HG03565 (cell line): ENCODE measurements around the gene MCM7.
A peak's percentile ranks its signal among the peaks of the same experiment; 100 is the strongest.

Source experiments
- ATAC-seq: cut with Tn5 transposase; IDR thresholded peaks from one replicate; pipeline ENCODE4 v1.9.1; 2021; ENCODE audit warnings: mild to moderate bottlenecking, moderate library complexity; ENCODE audit not compliant: unreplicated experiment

Gene MCM7

GRCh38 chr7:100124301-100125230 is 23.4 kb upstream of the MCM7 start:
- no peak for ATAC-seq

- ATAC-seq, result no peak
These were observed 21.4 kb upstream of the MCM7 start for GRCh38 chr7:100122568-100122967.

DNA sequence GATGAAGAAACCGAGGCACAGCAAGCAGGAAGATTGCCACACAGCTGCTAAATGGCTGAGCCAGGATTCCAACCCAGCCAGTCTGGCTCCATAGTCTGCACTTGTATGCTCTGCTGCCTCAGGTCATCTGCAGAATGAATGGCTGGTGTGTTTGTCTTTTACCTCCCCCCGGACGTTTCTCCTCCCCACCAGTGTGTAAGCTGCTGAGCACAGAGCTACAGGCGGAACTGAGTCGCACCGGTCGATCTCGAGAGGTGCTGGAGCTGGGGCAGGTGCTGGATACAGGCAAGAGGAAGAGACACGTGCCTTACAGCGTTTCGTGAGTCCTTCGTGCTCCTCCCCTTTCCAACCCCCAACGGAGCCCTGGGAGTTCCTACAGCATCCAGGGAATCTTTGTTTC is 20.9 kb upstream of the MCM7 start:
- no peak for ATAC-seq

DNA sequence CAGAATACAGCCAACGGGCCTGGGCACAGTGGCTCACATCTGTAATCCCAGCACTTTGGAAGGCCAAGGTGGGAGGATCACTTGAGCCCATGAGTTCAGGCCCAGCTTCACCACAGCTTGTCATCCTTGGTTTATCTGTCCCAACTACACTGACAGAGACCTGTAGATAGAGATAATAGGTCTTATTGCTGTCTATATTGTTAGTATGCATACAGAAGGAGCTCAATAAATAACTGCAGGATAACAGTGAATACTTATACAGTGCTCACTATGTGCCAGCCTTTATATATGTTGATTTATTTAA is 19.5 kb upstream of the MCM7 start:
- ATAC-seq, result no peak

GRCh38 chr7:100119970-100120732 is 19.0 kb upstream of the MCM7 start:
- ATAC-seq, result peak; percentile 18

DNA sequence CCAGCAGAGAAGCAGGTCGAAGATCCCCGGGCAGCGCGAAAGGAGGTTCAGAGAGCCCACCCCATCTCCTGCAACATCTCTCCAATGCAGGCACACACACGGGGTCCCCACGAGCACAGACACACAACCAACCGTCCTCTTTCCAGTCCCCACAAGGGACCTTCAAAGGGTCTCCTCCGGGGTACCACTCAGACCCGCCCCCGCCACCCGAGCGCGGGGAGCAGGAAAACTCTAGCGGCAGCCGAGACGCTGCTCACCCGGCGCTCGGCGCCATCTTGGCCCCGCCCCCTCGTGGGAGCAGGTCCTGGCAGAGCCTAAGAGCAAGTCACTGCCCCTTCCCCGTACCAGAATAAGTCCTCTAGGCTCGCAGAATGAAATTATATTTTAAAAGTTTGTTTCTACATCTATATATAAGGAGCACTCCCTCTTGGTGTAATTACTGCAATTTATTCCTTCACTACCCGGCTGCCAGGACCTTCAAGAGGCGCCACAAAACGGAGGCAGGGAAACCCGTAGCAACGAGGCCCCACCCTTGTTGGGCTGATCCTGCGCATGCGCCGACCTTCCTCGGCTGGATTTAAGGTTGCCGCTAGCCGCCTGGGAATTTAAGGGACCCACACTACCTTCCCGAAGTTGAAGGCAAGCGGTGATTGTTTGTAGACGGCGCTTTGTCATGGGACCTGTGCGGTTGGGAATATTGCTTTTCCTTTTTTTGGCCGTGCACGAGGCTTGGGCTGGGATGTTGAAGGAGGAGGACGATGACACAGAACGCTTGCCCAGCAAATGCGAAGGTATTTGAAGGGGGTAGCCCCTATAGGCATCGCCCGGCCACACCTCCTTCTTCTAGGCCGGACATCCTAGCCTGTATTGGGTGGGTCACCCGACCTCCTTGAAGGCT is 18.1 kb upstream of the MCM7 start, which contains the start of the genes CNPY4 and TAF6:
Gene CNPY4 (plus strand): TSS at position 563 of the 898 bp plus-strand sequence. CDS start 111 bp downstream, at position 674.
Gene TAF6 (minus strand): TSS at position 287 of the 898 bp plus-strand sequence. CDS start 5,149 bp downstream, outside the sequence.
- peak; percentile 56 for ATAC-seq

DNA sequence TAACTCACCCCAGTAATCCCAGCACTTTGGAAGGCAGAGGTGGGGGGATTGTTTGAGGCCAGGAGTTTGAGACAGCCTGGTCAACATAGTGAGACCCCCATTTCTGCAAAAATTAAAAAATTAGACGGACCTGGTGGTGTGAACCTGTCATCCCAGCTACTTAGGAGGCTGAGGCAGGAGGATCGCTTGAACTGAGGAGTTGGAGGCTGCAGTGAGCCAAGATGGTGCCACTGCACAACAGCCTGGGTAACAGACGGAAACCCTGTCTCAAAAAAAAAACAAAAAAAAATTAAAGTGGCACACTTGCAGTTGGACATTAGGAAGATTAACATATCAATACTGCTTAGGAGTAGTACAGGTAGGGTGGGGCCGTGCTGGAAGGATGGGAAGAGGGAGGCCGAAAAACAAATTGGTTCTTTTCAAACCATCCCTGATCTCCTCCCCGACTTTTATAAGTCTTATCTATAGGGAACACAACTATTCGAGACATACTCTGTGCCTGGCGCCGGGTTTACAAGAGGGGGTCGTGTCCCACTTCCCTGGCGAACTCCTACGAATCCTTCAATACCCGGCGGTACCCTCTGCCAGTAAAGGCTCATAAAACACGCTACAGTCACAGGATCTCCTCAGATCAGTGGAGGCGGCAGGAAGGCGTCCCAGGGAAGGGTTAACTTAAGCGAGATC is 17.3 kb upstream of the MCM7 start:
- no peak for ATAC-seq

DNA sequence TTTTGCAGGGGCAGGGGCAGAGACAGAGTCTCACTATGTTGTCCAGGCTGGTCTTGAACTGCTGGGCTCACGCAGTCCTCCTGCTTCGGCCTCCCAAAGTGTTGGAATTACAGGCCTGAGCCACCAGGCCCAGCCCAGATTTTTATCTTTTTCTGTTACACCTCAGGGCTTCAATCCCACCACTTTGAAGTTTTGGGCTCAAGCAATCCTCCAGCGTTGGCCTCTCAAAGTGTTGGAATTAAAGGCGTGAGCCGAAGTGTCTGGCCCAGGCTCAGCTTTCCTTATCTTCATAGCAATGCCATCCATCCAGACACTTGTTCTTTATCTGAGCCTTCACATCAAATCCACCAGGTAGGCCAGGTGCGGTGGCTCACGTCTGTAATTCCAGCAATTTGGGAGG is 13.8 kb upstream of the MCM7 start:
- ATAC-seq, result no peak

GRCh38 chr7:100111914-100112313 is 10.7 kb upstream of the MCM7 start:
- no peak for ATAC-seq

DNA sequence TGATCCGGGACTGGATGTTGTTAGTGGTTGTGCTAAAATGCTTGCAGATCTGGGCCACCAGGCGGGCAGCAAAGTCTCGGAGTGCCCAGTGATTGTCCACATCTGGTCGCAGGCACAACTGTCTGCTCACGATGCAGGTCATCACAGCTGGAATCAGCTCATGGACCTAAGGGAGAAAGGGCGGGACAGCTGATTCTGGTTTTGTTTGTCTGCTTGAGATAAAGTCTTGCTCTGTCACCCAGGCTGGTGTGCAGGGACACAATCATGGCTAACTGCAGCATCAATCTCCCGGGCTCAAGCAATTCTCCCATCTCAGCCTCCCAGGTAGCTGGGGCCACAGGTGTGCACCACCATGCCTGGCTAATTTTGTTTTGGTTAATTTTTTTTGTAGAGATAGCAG is 10.0 kb upstream of the MCM7 start:
- ATAC-seq, result no peak

DNA sequence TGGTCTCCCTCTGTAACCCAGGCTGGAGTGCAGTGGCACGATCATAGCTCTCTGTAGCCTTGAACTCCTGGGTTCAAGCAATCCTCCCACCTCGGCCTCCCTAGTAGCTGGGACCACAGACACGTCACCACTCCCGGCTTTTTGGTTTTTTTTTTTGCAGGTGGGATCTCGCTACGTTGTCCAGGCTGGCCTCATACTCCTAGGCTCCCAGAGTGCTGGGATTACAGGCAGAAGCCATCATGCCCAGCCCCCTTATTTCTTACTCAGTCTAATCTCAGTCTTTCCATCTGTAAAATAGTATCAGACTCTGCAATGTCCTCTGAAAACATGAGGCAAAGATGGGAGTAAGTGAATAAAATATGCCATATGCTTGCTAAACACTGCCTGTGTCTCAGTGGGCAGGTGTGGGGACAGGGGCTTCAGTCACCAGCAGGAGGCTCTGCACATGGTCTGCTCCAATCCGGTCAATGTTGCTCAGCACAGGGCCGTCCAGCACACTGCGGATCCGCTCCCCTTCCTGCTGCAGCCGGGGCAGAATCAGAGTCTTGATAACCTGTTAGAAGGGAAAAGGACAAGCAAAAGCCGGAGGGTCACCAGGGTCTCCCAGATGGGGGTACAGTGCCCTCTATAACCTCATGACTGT is 8.4 kb upstream of the MCM7 start:
- ATAC-seq, result no peak

GRCh38 chr7:100107890-100108289 is 6.7 kb upstream of the MCM7 start:
- ATAC-seq, result no peak

DNA sequence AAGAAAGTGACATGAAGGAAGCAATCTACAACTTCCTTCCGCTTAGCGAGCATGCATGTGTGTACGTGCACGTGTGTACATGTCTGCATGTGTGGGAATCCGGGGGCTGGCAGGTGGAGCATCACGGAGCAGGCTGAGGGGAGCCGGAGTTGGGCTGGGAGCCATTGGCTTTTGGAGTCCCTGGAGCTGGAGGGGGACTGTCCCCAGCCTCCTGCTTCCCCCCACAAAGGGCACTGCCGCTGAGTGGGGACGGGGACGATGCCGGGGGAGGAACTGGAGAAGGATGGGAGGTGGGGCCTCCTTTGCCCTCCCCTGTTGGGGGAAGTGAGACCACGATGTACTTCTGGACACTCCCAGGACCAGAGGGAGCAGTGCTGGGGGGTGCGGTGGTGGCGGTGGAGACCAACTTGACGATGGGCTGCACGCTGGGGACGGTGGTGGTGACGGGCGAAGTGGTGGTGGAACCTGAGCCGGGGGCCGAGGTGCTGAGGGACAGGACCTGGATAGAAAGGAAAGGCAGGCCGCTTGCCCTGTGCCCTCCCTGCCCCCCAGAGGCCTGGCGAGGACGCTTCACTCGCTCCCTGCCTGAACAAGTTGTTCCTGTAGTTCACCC is 6.0 kb upstream of the MCM7 start:
- ATAC-seq, result no peak

DNA sequence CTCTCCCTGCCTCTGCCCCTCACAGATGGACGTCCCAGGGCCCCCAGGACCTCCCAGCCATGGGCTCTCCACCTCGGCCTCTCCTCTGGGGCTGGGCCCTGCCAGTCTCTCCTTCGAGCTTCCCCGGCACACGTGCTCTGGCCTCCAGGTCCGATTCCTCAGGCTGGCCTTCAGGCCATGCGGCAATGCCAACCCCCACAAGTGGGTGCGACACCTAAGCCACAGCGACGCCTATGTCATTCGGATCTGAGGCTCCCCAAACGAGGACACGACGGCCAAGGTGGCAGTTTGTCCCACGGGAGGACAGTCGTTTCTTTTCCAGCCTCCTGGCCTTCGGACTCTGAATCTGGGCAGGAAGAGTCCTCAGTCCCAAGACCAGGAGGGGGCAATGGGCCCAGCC is 5.4 kb upstream of the MCM7 start:
- no peak for ATAC-seq

- ATAC-seq, result no peak
These were observed 4.3 kb upstream of the MCM7 start for GRCh38 chr7:100105534-100105933.

GRCh38 chr7:100102950-100103840 is 2.0 kb upstream of the MCM7 start:
- ATAC-seq, result no peak

DNA sequence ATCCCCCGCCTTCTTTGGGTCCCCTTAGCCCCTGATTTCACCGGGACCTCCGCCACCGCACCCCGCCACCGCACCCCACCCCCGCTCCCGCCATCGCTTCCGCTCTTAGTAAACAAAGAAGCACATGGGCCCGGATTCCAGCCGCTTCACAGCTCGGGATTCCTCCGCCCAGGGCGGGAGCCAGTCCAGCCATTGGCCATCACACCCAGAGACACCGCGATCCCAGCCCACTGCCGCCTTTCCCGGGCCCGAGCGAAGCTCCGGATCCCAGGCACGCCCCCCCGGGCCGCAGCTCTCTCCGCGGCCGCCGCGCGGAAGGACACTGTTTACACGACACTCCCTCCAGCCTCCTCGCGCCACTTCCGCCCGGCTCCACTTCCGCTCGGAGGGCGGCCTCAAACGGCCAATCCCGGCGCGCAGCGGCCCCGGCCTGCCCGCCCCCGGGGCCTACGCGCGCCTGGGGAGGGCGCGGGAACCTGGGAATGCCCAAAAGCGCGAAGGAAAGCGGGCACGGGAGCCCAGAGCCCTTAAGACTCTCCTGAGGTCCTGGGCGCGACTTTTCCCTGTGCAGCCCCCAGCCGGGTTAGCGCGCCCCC is 679 bp downstream of the MCM7 start:
- ATAC-seq, result peak; percentile 55

DNA sequence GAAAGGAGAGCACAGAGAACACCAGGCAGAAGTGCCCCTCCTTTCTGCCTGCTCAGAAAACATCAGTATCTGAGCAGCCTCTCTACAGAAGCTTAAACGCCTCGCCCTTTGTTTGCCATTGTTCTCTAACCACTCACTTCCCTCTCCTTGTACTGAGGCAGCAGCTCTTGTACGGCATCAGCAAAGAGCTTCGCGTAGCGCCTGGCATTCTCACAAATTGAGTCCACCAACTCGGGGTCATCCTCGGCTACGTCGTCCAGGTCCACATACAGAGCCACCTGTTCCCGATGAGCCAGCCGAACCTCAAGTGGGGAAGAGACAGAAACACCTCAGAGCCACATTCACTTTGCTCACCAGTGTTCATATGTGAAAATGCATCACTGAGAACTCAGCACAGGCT is 1.7 kb downstream of the MCM7 start:
- no peak for ATAC-seq
